HG03064 (cell line): ENCODE results near the gene MDK.

Experiments
- ATAC-seq: cut with Tn5 transposase; IDR thresholded peaks from one replicate; pipeline ENCODE4 v1.9.1; 2021; ENCODE audit warnings: low read depth; ENCODE audit not compliant: unreplicated experiment

The MDK gene

GRCh38 chr11:46381048-46381818 is at the start of gene MDK:
Gene MDK (plus strand): TSS chr11:46381669. CDS start chr11:46382058, 389 bp downstream.
- no peak for ATAC-seq

- ATAC-seq = no peak
Measured at GRCh38 chr11:46332093-46332567, 49.3 kb upstream of the MDK start.

- ATAC-seq = no peak
Measured at GRCh38 chr11:46332568-46333393, 48.7 kb upstream of the MDK start.

GRCh38 chr11:46333394-46333947 is 48.0 kb upstream of the MDK start:
- no peak for ATAC-seq

- ATAC-seq = no peak
Measured at GRCh38 chr11:46334211-46334610, 47.3 kb upstream of the MDK start.

GRCh38 chr11:46335271-46335670 is 46.2 kb upstream of the MDK start:
- ATAC-seq = no peak

GRCh38 chr11:46335890-46336562 is 45.4 kb upstream of the MDK start:
- ATAC-seq = no peak

- ATAC-seq = no peak
Measured at GRCh38 chr11:46336563-46337180, 44.8 kb upstream of the MDK start.

GRCh38 chr11:46337626-46338345 is 43.7 kb upstream of the MDK start:
- no peak for ATAC-seq

- no peak for ATAC-seq
Measured at GRCh38 chr11:46338636-46338987, 42.9 kb upstream of the MDK start.

GRCh38 chr11:46338988-46339666 is 42.3 kb upstream of the MDK start:
- ATAC-seq = no peak

- ATAC-seq = no peak
Measured at GRCh38 chr11:46339816-46340215, 41.7 kb upstream of the MDK start.

- no peak for ATAC-seq
Measured at GRCh38 chr11:46341454-46341853, 40.0 kb upstream of the MDK start.

- ATAC-seq = no peak
Measured at GRCh38 chr11:46342239-46342638, 39.2 kb upstream of the MDK start.

GRCh38 chr11:46343520-46343919 is 37.9 kb upstream of the MDK start:
- no peak for ATAC-seq

- no peak for ATAC-seq
Measured at GRCh38 chr11:46345131-46345597, 36.3 kb upstream of the MDK start.

- no peak for ATAC-seq
Measured at GRCh38 chr11:46345881-46346484, 35.5 kb upstream of the MDK start.

- peak; percentile 50 for ATAC-seq
Measured at GRCh38 chr11:46346886-46347636, 34.4 kb upstream of the MDK start, which contains the start of gene DGKZ. Gene DGKZ (plus strand): TSS chr11:46347463. CDS start chr11:46347660, 197 bp downstream.
